ENCODE results near the gene GNAT1.

Gene GNAT1

DNA sequence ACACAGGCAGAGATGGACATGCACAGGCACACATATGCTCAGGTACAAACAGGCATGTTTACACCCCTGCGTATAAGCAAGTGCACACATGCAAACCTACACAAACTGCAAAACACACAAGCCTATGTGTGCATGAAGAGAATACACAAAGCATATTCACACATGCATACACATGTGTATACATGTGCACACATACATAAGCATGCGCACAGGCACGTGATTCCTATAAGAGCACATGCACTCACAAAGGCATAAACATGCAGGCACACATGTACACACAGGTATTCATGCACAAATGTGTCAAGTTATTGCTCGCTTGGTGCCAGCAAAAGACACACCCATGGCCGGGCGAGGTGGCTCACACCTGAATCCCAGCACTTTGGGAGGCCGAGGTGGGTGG, 1.4 kb upstream of the GNAT1 start:
- TF ChIP-seq, protein P1, sequence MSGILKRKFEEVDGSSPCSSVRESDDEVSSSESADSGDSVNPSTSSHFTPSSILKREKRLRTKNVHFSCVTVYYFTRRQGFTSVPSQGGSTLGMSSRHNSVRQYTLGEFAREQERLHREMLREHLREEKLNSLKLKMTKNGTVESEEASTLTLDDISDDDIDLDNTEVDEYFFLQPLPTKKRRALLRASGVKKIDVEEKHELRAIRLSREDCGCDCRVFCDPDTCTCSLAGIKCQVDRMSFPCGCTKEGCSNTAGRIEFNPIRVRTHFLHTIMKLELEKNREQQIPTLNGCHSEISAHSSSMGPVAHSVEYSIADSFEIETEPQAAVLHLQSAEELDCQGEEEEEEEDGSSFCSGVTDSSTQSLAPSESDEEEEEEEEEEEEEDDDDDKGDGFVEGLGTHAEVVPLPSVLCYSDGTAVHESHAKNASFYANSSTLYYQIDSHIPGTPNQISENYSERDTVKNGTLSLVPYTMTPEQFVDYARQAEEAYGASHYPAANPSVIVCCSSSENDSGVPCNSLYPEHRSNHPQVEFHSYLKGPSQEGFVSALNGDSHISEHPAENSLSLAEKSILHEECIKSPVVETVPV (CRISPR knock-in tag; IDR thresholded peaks at IDR 0.05) = no peak
- TF ChIP-seq GLIS3 (CRISPR knock-in tag; IDR thresholded peaks at IDR 0.05) (no peak), TOX (CRISPR knock-in tag; IDR thresholded peaks at IDR 0.05; ENCODE audit: borderline replicate concordance) (no peak), ARNTL (CRISPR knock-in tag; IDR thresholded peaks at IDR 0.05; ENCODE audit: borderline replicate concordance, low read depth) (no peak), ZNF565 (CRISPR knock-in tag; conservative IDR thresholded peaks at IDR 0.05; ENCODE audit: low read depth) (no peak), OSR1 (CRISPR knock-in tag; IDR thresholded peaks at IDR 0.05) (no peak), POU6F1 (CRISPR knock-in tag; IDR thresholded peaks at IDR 0.05; ENCODE audit: borderline replicate concordance, low read depth) (no peak), SNAI2 (CRISPR knock-in tag; IDR thresholded peaks at IDR 0.05) (no peak), ESRRG (CRISPR knock-in tag; IDR thresholded peaks at IDR 0.05) (no peak), RARB (CRISPR knock-in tag; IDR thresholded peaks at IDR 0.05) (no peak), ZC3H10 (CRISPR knock-in tag; IDR thresholded peaks at IDR 0.05) (no peak), ZNF70 (CRISPR knock-in tag; IDR thresholded peaks at IDR 0.05) (no peak), ZFP3 (CRISPR knock-in tag; IDR thresholded peaks at IDR 0.05) (no peak), ZFP30 (CRISPR knock-in tag; IDR thresholded peaks at IDR 0.05) (no peak), PPARA (CRISPR knock-in tag; IDR thresholded peaks at IDR 0.05; ENCODE audit: borderline replicate concordance) (no peak)
- TF ChIP-seq, protein P2, sequence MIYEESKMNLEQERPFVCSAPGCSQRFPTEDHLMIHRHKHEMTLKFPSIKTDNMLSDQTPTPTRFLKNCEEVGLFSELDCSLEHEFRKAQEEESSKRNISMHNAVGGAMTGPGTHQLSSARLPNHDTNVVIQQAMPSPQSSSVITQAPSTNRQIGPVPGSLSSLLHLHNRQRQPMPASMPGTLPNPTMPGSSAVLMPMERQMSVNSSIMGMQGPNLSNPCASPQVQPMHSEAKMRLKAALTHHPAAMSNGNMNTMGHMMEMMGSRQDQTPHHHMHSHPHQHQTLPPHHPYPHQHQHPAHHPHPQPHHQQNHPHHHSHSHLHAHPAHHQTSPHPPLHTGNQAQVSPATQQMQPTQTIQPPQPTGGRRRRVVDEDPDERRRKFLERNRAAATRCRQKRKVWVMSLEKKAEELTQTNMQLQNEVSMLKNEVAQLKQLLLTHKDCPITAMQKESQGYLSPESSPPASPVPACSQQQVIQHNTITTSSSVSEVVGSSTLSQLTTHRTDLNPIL (CRISPR knock-in tag; IDR thresholded peaks at IDR 0.05; ENCODE audit: low read depth) = no peak
- no peak for ATAC-seq

DNA sequence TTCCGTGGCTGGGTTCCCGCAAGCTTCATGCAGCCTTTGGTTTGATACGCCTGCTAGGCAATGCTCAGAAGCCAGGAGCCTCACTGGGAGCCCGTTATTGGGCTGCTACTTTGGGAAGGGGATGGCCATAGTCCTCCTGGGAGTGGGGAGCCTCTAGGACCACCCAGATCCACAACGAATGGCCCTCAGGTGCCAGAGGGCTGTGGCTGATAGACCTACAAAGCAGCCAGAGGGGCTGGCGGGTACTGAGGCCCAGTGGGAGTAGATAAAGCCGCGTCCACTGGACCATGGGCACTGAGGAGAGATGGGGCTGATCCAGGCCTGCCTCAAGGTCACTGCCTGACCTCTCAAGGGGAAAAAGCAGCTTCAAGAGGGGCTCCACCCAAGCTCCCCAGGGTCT, 714 bp downstream of the GNAT1 start:
- no peak for ATAC-seq
- TF ChIP-seq, protein P3, sequence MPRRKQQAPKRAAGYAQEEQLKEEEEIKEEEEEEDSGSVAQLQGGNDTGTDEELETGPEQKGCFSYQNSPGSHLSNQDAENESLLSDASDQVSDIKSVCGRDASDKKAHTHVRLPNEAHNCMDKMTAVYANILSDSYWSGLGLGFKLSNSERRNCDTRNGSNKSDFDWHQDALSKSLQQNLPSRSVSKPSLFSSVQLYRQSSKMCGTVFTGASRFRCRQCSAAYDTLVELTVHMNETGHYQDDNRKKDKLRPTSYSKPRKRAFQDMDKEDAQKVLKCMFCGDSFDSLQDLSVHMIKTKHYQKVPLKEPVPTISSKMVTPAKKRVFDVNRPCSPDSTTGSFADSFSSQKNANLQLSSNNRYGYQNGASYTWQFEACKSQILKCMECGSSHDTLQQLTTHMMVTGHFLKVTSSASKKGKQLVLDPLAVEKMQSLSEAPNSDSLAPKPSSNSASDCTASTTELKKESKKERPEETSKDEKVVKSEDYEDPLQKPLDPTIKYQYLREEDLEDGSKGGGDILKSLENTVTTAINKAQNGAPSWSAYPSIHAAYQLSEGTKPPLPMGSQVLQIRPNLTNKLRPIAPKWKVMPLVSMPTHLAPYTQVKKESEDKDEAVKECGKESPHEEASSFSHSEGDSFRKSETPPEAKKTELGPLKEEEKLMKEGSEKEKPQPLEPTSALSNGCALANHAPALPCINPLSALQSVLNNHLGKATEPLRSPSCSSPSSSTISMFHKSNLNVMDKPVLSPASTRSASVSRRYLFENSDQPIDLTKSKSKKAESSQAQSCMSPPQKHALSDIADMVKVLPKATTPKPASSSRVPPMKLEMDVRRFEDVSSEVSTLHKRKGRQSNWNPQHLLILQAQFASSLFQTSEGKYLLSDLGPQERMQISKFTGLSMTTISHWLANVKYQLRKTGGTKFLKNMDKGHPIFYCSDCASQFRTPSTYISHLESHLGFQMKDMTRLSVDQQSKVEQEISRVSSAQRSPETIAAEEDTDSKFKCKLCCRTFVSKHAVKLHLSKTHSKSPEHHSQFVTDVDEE (CRISPR knock-in tag; IDR thresholded peaks at IDR 0.05) = no peak
- TF ChIP-seq CSDC2 (CRISPR knock-in tag; IDR thresholded peaks at IDR 0.05) (no peak), OSR1 (CRISPR knock-in tag; IDR thresholded peaks at IDR 0.05) (no peak), TOX (CRISPR knock-in tag; IDR thresholded peaks at IDR 0.05; ENCODE audit: borderline replicate concordance) (no peak), POU6F1 (CRISPR knock-in tag; IDR thresholded peaks at IDR 0.05; ENCODE audit: borderline replicate concordance, low read depth) (no peak), ARNTL (CRISPR knock-in tag; IDR thresholded peaks at IDR 0.05; ENCODE audit: borderline replicate concordance, low read depth) (no peak)
- TF ChIP-seq, protein P2 (CRISPR knock-in tag; IDR thresholded peaks at IDR 0.05; ENCODE audit: low read depth) = no peak

GRCh38 chr3:50192689-50193141, 1.3 kb downstream of the GNAT1 start:
- ATAC-seq = peak; percentile 53
- TF ChIP-seq TCF4 (CRISPR knock-in tag; IDR thresholded peaks at IDR 0.05; ENCODE audit: borderline replicate concordance) = no peak
- no peak for TF ChIP-seq ZFP30 (CRISPR knock-in tag; IDR thresholded peaks at IDR 0.05)
- TF ChIP-seq ZC3H10 (CRISPR knock-in tag; IDR thresholded peaks at IDR 0.05) = no peak
- TF ChIP-seq ZNF8 (CRISPR knock-in tag; IDR thresholded peaks at IDR 0.05) = no peak
- no peak for TF ChIP-seq ISL1 (CRISPR knock-in tag; IDR thresholded peaks at IDR 0.05)
- no peak for TF ChIP-seq CSDC2 (CRISPR knock-in tag; IDR thresholded peaks at IDR 0.05)
- TF ChIP-seq, protein P2 (CRISPR knock-in tag; IDR thresholded peaks at IDR 0.05; ENCODE audit: low read depth) = no peak
- TF ChIP-seq, protein P3 (CRISPR knock-in tag; IDR thresholded peaks at IDR 0.05) = no peak
- TF ChIP-seq RARB (CRISPR knock-in tag; IDR thresholded peaks at IDR 0.05) = no peak
- no peak for TF ChIP-seq SNAI2 (CRISPR knock-in tag; IDR thresholded peaks at IDR 0.05)
- no peak for TF ChIP-seq ARNTL (CRISPR knock-in tag; IDR thresholded peaks at IDR 0.05; ENCODE audit: borderline replicate concordance, low read depth)

All from SK-N-SH treated with all-trans-retinoic acid at 6 μM for 48 hours (cell line).